ENCODE data around the gene TUBB4B.
A peak's percentile ranks its signal among the peaks of the same experiment; 100 is the strongest.

DNA sequence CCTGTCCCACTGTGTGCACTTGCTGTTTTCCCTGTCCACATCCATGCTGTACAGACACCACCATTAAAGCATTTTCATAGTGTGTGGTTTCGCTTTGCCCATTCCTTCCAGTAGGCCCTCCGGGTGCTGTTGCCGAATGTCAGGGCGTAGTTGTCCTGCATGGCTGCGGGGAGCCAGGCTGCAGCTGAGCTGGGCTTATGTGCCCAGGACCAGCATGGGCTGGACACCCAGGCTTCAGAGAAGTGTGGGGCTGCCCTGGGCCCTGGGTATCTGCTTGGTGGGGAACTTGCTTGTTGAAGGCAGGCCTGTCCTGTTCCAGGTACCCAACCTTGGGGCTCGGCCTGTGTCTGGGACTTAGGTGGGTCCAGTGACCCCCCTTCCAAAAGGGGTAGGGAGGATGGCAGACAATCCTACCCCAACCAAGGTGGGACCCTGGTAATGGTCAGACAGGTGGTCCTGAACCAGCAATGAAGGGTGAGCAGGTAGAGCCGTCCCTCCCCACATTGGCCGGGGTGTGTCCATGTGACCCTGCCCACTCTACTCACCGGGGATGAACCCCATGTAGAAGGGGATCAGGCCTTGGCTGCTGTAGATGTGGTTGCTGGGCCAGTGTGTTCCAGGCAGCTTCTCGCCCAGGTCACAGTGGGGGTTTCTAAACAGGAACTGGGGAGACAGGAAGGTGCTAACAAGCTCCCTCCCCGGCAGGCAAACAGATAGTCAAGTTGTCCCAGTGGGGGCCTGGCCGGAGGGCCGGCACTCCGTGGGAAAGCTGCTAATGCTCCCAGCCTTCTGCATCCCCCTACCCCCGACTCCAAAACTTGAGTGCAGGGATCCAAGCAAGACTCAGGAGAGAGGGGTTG is 2.8 kb downstream of the TUBB4B start:
- no peak for TF ChIP-seq CEBPB (IDR thresholded peaks at IDR 0.05)
- TF ChIP-seq PBX3 (IDR thresholded peaks at IDR 0.05), result peak; percentile 82
- TF ChIP-seq POLR2A (IDR thresholded peaks at IDR 0.05; ENCODE audit: low read length), result peak; percentile 40
- no peak for TF ChIP-seq MAX (IDR thresholded peaks at IDR 0.05)
- TF ChIP-seq EHMT2 (IDR thresholded peaks at IDR 0.05; ENCODE audit: low read depth), result no peak
- no peak for TF ChIP-seq BHLHE40 (IDR thresholded peaks at IDR 0.05; ENCODE audit: low read depth, low read length)
- TF ChIP-seq, protein P1, sequence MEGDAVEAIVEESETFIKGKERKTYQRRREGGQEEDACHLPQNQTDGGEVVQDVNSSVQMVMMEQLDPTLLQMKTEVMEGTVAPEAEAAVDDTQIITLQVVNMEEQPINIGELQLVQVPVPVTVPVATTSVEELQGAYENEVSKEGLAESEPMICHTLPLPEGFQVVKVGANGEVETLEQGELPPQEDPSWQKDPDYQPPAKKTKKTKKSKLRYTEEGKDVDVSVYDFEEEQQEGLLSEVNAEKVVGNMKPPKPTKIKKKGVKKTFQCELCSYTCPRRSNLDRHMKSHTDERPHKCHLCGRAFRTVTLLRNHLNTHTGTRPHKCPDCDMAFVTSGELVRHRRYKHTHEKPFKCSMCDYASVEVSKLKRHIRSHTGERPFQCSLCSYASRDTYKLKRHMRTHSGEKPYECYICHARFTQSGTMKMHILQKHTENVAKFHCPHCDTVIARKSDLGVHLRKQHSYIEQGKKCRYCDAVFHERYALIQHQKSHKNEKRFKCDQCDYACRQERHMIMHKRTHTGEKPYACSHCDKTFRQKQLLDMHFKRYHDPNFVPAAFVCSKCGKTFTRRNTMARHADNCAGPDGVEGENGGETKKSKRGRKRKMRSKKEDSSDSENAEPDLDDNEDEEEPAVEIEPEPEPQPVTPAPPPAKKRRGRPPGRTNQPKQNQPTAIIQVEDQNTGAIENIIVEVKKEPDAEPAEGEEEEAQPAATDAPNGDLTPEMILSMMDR (IDR thresholded peaks at IDR 0.05), result no peak
- no peak for TF ChIP-seq KDM1A (IDR thresholded peaks at IDR 0.05; ENCODE audit: low read depth)
- no peak for TF ChIP-seq SMC3 (IDR thresholded peaks at IDR 0.05)

All from A549 (cell line).